GM12878 (cell line): ENCODE data around the gene OPN4. TPM values are rescaled to one million over a fixed set of nuclear protein-coding genes. Genes with fewer than 3 reads are reported as not detected.

Source experiments
- ATAC-seq: fragments of 200-7000 bp; cut with Tn5 transposase; 3 replicates; pipeline ENCODE4 v1.9.1; 2020; ENCODE audit warnings: mild to moderate bottlenecking, moderate library complexity
- BruUV-seq: library from RNA; stranded (reverse); fragments of 400-500 nt; replicated peaks from 2 replicates; lab custom pipeline; 2021; lab: Mats Ljungman, UMichigan
- CTCF ChIA-PET: fragments of 300-600 bp; sonication (Branson Sonifier 250); formaldehyde crosslinking; extraction: SDS; loops from one replicate; lab custom pipeline; 2021; ENCODE audit warnings: inconsistent platforms; lab: Yijun Ruan, JAX
- POLR2A ChIA-PET: fragments of 350-600 bp; formaldehyde crosslinking; extraction: SDS; loops from one replicate; lab custom pipeline; 2021; ENCODE audit warnings: inconsistent platforms; lab: Charles Lee
- RAD21 ChIA-PET: fragments of 300-600 bp; sonication (Branson Sonifier 250); formaldehyde crosslinking; loops from one replicate; lab custom pipeline; 2023; ENCODE audit warnings: antibody characterized with exemption; ENCODE audit not compliant: unreplicated experiment; lab: Charles Lee
- SMC1A ChIA-PET: fragments of 300-600 bp; sonication (Branson Sonifier 250); formaldehyde crosslinking; loops from one replicate; lab custom pipeline; 2023; ENCODE audit not compliant: unreplicated experiment, uncharacterized antibody; lab: Charles Lee
- DNase-seq: peaks from one replicate; pipeline ENCODE4 v3.0.0-alpha.2; 2011; ENCODE audit warnings: low read depth, low spot score
- FAIRE-seq: peaks from 3 replicates; lab custom pipeline; 2011; peaks lifted over from hg19 to GRCh38; lab: Jason Lieb, UNC
- H2AFZ ChIP-seq: 2 replicates; pipeline ENCODE4 v1.6.0; 2011; ENCODE audit warnings: low read depth, low read length, control low read depth; ENCODE audit not compliant: control insufficient read depth
- H3K27ac ChIP-seq: 2 replicates; pipeline ENCODE4 v1.5.1; 2011; ENCODE audit warnings: control low read depth; ENCODE audit not compliant: control insufficient read depth, insufficient read depth
- H3K27me3 ChIP-seq, 2 experiments: replicated peaks in 1 of 2; 2 replicates each; pipeline versions ENCODE4 v1.6.0 to v1.6.1; 2011; ENCODE audit warnings: low read length in 1 of 2; ENCODE audit not compliant: control insufficient read depth in 2 of 2, insufficient read depth in 2 of 2
- H3K36me3 ChIP-seq, 2 experiments: 2 replicates each; pipeline ENCODE4 v1.5.1; 2011; ENCODE audit warnings: low read length in 1 of 2; ENCODE audit not compliant: control insufficient read depth in 2 of 2, insufficient read depth in 2 of 2
- H3K4me1 ChIP-seq: 2 replicates; pipeline ENCODE4 v1.6.1; 2011; ENCODE audit warnings: mild to moderate bottlenecking, low read length, moderate library complexity, mixed read lengths; ENCODE audit not compliant: control insufficient read depth, insufficient read depth
- H3K4me2 ChIP-seq: 2 replicates; pipeline ENCODE4 v1.6.0; 2011; ENCODE audit warnings: control low read depth; ENCODE audit not compliant: control insufficient read depth, insufficient read depth
- H3K4me3 ChIP-seq: fragments of 200-600 bp; sonication (generic); 2 replicates; pipeline ENCODE4 v1.5.1; 2016
- H3K79me2 ChIP-seq: 2 replicates; pipeline ENCODE4 v1.6.0; 2011; ENCODE audit warnings: low read length; ENCODE audit not compliant: control insufficient read depth, insufficient read depth
- H3K9ac ChIP-seq: 2 replicates; pipeline ENCODE4 v1.8.0; 2011; ENCODE audit warnings: low read length, control low read depth, mixed read lengths; ENCODE audit not compliant: control insufficient read depth, insufficient read depth
- H3K9me3 ChIP-seq: replicated peaks from 3 replicates; pipeline ENCODE4 v1.5.1; 2011; ENCODE audit warnings: mild to moderate bottlenecking, low read length; ENCODE audit not compliant: control insufficient read depth, insufficient read depth
- H4K20me1 ChIP-seq: 2 replicates; pipeline ENCODE4 v1.6.0; 2011; ENCODE audit not compliant: control insufficient read depth, insufficient read depth
- ASH2L ChIP-seq: fragments of 300-600, 200-600 bp; sonication (generic); IDR thresholded peaks from 2 replicates; pipeline ENCODE4 v1.6.1; 2017; ENCODE audit warnings: low read depth, mild to moderate bottlenecking, borderline replicate concordance
- BHLHE40 ChIP-seq, 2 experiments: fragments of 450-650 bp in 1 of 2; IDR thresholded peaks; 2 replicates each; pipeline ENCODE4 v1.6.1; 2011 to 2017; ENCODE audit warnings: low read depth in 2 of 2, borderline replicate concordance in 1 of 2, improper control_type of control experiment in 1 of 2, low read length in 1 of 2, mild to moderate bottlenecking in 1 of 2
- CHD2 ChIP-seq: IDR thresholded peaks from 2 replicates; pipeline ENCODE4 v1.6.1; 2011; ENCODE audit warnings: low read depth, low read length, improper control_type of control experiment, borderline replicate concordance
- FOS ChIP-seq: IDR thresholded peaks from 3 replicates; pipeline ENCODE4 v1.6.1; 2011; ENCODE audit warnings: borderline replicate concordance; ENCODE audit not compliant: insufficient read length; ENCODE audit errors: extremely low read depth
- NR2C2 ChIP-seq: IDR thresholded peaks from 2 replicates; pipeline ENCODE4 v1.6.1; 2011; ENCODE audit warnings: borderline replicate concordance, low read depth; ENCODE audit not compliant: control insufficient read depth, insufficient read length
- NR2F1 ChIP-seq: fragments of 450-650 bp; conservative IDR thresholded peaks from 2 replicates; pipeline ENCODE4 v1.6.1; 2017; ENCODE audit warnings: mild to moderate bottlenecking
- POLR2AphosphoS5 ChIP-seq: IDR thresholded peaks from 2 replicates; pipeline ENCODE4 v1.6.1; 2011; ENCODE audit warnings: mild to moderate bottlenecking, low read length, inconsistent platforms
- SMC3 ChIP-seq: IDR thresholded peaks from 2 replicates; pipeline ENCODE4 v1.6.1; 2011; ENCODE audit warnings: low read length, improper control_type of control experiment, borderline replicate concordance
- ZSCAN29 ChIP-seq: fragments of 450-650 bp; IDR thresholded peaks from 2 replicates; pipeline ENCODE4 v1.6.1; 2017; ENCODE audit warnings: mild to moderate bottlenecking, moderate library complexity
- WGBS: methylation state at CpG from one replicate; pipeline ENCODE4 v1.1.6; 2016; ENCODE audit warnings: low lambda C conversion rate; ENCODE audit not compliant: insufficient replicate concordance, insufficient coverage; ENCODE audit errors: missing lambda C conversion rate; 5-methylcytosine and 5-hydroxymethylcytosine counted together
- in situ Hi-C: fragments of 300-500 bp; cut with MboI; formaldehyde crosslinking; loops from 9 replicates; pipeline ENCODE4 v1.14.3; 2018; ENCODE audit warnings: mixed read lengths
- intact Hi-C: fragments of 100-400 bp; cut with micrococcal nuclease; formaldehyde crosslinking; loops from one replicate; pipeline ENCODE4 v1.14.2; 2022; ENCODE audit not compliant: unreplicated experiment
- polyA plus RNA-seq, 11 experiments: library from polyadenylated mRNA; depleted of rRNA in 4 of 11; unstranded in 6 of 11; stranded (reverse) in 5 of 11; fragments of >200 nt; fragmentation: Nextera tagmentation in 4 of 11; fragmentation: Illumina TruSeq in 1 of 11; extraction: Ambion mirVana in 4 of 11; extraction: Trizol in 1 of 11; gene quantifications; 1 replicate in 1 of 11; 2 replicates in 10 of 11; pipeline versions ENCODE4 v1.2.1 to v1.2.3, GENCODE V29; 2011 to 2016; ENCODE audit warnings: inconsistent platforms in 2 of 11, missing spikeins in 2 of 11, low read depth in 1 of 11
- total RNA-seq, 4 experiments: library from RNA; depleted of rRNA in 3 of 4; stranded (reverse); fragments of >200 nt in 3 of 4; fragmentation: Illumina TruSeq in 1 of 4; extraction: Trizol in 1 of 4; gene quantifications; 2 replicates each; pipeline versions ENCODE4 v1.2.1 to v1.2.3, GENCODE V29; 2013 to 2021
- TF ChIP-seq, protein P1 (sequence below), 3 experiments: IDR thresholded peaks in 2 of 3; conservative IDR thresholded peaks in 1 of 3; 2 replicates each; pipeline ENCODE4 v1.5.1; 2011; ENCODE audit warnings: low read depth in 3 of 3, low read length in 3 of 3, mild to moderate bottlenecking in 3 of 3, control low read depth in 2 of 3, moderate library complexity in 2 of 3, inconsistent platforms in 1 of 3, mixed read lengths in 1 of 3; ENCODE audit not compliant: control insufficient read depth in 2 of 3, insufficient read depth in 1 of 3; ENCODE audit errors: extremely low read depth in 1 of 3
- TF ChIP-seq, protein P2 (sequence below): fragments of 450-650 bp; IDR thresholded peaks from 2 replicates; pipeline ENCODE4 v1.6.1; 2016; ENCODE audit warnings: mild to moderate bottlenecking
- TF ChIP-seq, protein P3 (sequence below): fragments of 150-350 bp; IDR thresholded peaks from 2 replicates; pipeline ENCODE4 v1.6.1; 2014; ENCODE audit warnings: mild to moderate bottlenecking, low read depth, low read length
- TF ChIP-seq, protein P4 (sequence below): fragments of 450-650 bp; IDR thresholded peaks from 2 replicates; pipeline ENCODE4 v1.6.1; 2017; ENCODE audit warnings: low read depth, mild to moderate bottlenecking, moderate library complexity
- TF ChIP-seq, protein P5 (sequence below): IDR thresholded peaks from 2 replicates; pipeline ENCODE4 v1.6.1; 2011; ENCODE audit warnings: borderline replicate concordance, low read depth, mild to moderate bottlenecking, moderate library complexity, mixed read lengths, low read length; ENCODE audit not compliant: insufficient read depth; ENCODE audit errors: extremely low read length

The OPN4 gene
- total and polyA plus RNA-seq, 10 of the 15 experiments (the other 5 are each of a cell fraction or from before 2014, with no cell fraction given), result not detected

DNA sequence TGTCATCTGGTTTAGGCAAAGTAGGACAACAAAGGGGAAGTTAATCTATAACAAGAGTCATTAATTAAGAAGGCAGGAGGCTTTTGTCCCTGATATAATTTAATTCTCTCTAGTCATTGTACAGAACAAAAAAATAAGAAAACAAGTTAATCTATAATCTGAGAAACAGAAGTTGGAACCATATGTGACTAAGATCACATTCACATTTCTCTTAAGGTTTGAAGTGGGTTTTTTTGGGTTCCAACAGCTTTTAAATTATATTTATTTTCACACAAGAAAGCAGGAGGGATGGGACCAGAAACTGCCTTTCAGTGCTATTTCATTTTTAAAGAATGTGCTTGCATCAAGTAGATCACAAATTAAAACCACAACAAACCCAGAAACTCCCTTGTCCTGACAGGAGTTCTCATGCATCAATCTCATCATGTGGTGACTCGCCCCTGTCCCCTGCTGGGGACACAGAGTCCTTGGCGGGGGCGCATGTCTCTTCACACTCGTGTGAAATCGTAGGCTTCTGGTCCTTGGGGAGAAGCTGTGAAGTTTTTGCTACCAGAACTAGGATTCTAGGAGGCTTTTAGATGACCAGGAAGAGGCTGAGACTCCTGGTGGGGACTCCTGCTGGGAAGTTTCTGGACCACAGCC, 10.1 kb upstream of the OPN4 start:
- Histone ChIP-seq H3K27me3 (no peaks in the 10 kb centered on the region), H3K79me2 (no peaks in the 10 kb centered on the region), H3K9me3 (no peaks in the 10 kb centered on the region; the same call in 2 of the 3 replicates), H4K20me1 (no peaks in the 10 kb centered on the region), H3K27ac (no peak overlapping the region), H2AFZ (no peak overlapping the region), H3K4me1 (peaks cover 18% of the 10 kb centered on the region), H3K9ac (no peak overlapping the region), H3K4me2 (no peak overlapping the region), H3K4me3 (no peak overlapping the region), H3K36me3 (no peaks in the 10 kb centered on the region)
- RAD21 ChIA-PET, result interaction anchor here (1.3 to 2.6 kb wide), 4 partner anchors 28 to 244 kb away, joined by 5 to 17 read pairs (median 8); no protein-coding TSS in a partner anchor
- intact Hi-C loops, result no loop called here
- WGBS, result 60% methylated on average over 5 of the region's 5 CpGs
- DNase-seq, result peak; percentile 20
- CTCF ChIA-PET, result interaction anchor here (0.7 to 3.7 kb wide), 9 partner anchors 16 to 322 kb away, joined by 3 to 17 read pairs (median 4); partner anchors contain the start of gene LDB3
- in situ Hi-C loops, result no loop called here
- ATAC-seq, result peak; percentile 75
- POLR2A ChIA-PET, result interaction anchor here (1.0 to 2.3 kb wide), 3 partner anchors 68 to 244 kb away, joined by 3 to 7 read pairs (median 3); no protein-coding TSS in a partner anchor
- FAIRE-seq, result no peak
- SMC1A ChIA-PET, result interaction anchor here (1.0 to 2.9 kb wide), 5 partner anchors 56 to 256 kb away, joined by 3 to 8 read pairs (median 3); no protein-coding TSS in a partner anchor
- BruUV-seq, result no TSS peak
- TF ChIP-seq ASH2L (no peak), NR2F1 (no peak), NR2C2 (no peak), FOS (no peak), POLR2AphosphoS5 (no peak), CHD2 (0 out of 2 replicates have a peak, but pooled peaks have one; percentile 39), SMC3 (0 out of 2 replicates have a peak, but pooled peaks have one; percentile 7), BHLHE40 (IDR thresholded peaks at IDR 0.05; ENCODE audit: borderline replicate concordance in 1 of 2, low read depth in 2 of 2, low read length in 1 of 2) (peak in 1 of 2 experiments; percentile 30; a peak in 1 of 4 replicates), ZSCAN29 (no peak)
- TF ChIP-seq, protein P1, sequence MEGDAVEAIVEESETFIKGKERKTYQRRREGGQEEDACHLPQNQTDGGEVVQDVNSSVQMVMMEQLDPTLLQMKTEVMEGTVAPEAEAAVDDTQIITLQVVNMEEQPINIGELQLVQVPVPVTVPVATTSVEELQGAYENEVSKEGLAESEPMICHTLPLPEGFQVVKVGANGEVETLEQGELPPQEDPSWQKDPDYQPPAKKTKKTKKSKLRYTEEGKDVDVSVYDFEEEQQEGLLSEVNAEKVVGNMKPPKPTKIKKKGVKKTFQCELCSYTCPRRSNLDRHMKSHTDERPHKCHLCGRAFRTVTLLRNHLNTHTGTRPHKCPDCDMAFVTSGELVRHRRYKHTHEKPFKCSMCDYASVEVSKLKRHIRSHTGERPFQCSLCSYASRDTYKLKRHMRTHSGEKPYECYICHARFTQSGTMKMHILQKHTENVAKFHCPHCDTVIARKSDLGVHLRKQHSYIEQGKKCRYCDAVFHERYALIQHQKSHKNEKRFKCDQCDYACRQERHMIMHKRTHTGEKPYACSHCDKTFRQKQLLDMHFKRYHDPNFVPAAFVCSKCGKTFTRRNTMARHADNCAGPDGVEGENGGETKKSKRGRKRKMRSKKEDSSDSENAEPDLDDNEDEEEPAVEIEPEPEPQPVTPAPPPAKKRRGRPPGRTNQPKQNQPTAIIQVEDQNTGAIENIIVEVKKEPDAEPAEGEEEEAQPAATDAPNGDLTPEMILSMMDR (IDR thresholded peaks at IDR 0.05 in 2 of 3, conservative IDR thresholded peaks at IDR 0.05 in 1 of 3; ENCODE audit: control insufficient read depth in 2 of 3, extremely low read depth in 1 of 3, insufficient read depth in 1 of 3, low read depth in 3 of 3, low read length in 3 of 3), result peak; percentile 18 to 31 (median 23); a peak in 3 of 6 replicates
- TF ChIP-seq, protein P2, sequence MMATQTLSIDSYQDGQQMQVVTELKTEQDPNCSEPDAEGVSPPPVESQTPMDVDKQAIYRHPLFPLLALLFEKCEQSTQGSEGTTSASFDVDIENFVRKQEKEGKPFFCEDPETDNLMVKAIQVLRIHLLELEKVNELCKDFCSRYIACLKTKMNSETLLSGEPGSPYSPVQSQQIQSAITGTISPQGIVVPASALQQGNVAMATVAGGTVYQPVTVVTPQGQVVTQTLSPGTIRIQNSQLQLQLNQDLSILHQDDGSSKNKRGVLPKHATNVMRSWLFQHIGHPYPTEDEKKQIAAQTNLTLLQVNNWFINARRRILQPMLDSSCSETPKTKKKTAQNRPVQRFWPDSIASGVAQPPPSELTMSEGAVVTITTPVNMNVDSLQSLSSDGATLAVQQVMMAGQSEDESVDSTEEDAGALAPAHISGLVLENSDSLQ, result peak; percentile 66
- TF ChIP-seq, protein P3, sequence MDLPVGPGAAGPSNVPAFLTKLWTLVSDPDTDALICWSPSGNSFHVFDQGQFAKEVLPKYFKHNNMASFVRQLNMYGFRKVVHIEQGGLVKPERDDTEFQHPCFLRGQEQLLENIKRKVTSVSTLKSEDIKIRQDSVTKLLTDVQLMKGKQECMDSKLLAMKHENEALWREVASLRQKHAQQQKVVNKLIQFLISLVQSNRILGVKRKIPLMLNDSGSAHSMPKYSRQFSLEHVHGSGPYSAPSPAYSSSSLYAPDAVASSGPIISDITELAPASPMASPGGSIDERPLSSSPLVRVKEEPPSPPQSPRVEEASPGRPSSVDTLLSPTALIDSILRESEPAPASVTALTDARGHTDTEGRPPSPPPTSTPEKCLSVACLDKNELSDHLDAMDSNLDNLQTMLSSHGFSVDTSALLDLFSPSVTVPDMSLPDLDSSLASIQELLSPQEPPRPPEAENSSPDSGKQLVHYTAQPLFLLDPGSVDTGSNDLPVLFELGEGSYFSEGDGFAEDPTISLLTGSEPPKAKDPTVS, result no peak
- TF ChIP-seq, protein P4, sequence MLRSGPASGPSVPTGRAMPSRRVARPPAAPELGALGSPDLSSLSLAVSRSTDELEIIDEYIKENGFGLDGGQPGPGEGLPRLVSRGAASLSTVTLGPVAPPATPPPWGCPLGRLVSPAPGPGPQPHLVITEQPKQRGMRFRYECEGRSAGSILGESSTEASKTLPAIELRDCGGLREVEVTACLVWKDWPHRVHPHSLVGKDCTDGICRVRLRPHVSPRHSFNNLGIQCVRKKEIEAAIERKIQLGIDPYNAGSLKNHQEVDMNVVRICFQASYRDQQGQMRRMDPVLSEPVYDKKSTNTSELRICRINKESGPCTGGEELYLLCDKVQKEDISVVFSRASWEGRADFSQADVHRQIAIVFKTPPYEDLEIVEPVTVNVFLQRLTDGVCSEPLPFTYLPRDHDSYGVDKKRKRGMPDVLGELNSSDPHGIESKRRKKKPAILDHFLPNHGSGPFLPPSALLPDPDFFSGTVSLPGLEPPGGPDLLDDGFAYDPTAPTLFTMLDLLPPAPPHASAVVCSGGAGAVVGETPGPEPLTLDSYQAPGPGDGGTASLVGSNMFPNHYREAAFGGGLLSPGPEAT, result peak; percentile 62; the same call in 1 of the 2 replicates
- TF ChIP-seq, protein P5, sequence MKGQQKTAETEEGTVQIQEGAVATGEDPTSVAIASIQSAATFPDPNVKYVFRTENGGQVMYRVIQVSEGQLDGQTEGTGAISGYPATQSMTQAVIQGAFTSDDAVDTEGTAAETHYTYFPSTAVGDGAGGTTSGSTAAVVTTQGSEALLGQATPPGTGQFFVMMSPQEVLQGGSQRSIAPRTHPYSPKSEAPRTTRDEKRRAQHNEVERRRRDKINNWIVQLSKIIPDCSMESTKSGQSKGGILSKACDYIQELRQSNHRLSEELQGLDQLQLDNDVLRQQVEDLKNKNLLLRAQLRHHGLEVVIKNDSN, result no peak
